Mammary epithelial cell (primary cell): Measurements from ENCODE around the gene CYP4F12.

Source experiments
- EZH2 ChIP-seq: IDR thresholded peaks from 2 replicates; pipeline ENCODE4 v1.6.1; 2012; ENCODE audit warnings: low read length, inconsistent platforms, borderline replicate concordance
- TF ChIP-seq, protein P1 (sequence below), 2 donors: IDR thresholded peaks in 1 of 2; conservative IDR thresholded peaks in 1 of 2; 2 replicates each; pipeline ENCODE4 v1.5.1; 2011 to 2012; ENCODE audit warnings: inconsistent platforms in 2 of 2, low read length in 2 of 2, mild to moderate bottlenecking in 2 of 2, control low read depth in 1 of 2, low read depth in 1 of 2; ENCODE audit not compliant: insufficient read depth in 1 of 2; ENCODE audit errors: extremely low read depth in 1 of 2

GRCh38 chr19:15671891-15672579 lies 852 bp upstream of the CYP4F12 start:
- TF ChIP-seq, protein P1, sequence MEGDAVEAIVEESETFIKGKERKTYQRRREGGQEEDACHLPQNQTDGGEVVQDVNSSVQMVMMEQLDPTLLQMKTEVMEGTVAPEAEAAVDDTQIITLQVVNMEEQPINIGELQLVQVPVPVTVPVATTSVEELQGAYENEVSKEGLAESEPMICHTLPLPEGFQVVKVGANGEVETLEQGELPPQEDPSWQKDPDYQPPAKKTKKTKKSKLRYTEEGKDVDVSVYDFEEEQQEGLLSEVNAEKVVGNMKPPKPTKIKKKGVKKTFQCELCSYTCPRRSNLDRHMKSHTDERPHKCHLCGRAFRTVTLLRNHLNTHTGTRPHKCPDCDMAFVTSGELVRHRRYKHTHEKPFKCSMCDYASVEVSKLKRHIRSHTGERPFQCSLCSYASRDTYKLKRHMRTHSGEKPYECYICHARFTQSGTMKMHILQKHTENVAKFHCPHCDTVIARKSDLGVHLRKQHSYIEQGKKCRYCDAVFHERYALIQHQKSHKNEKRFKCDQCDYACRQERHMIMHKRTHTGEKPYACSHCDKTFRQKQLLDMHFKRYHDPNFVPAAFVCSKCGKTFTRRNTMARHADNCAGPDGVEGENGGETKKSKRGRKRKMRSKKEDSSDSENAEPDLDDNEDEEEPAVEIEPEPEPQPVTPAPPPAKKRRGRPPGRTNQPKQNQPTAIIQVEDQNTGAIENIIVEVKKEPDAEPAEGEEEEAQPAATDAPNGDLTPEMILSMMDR (conservative IDR thresholded peaks at IDR 0.05 in 1 of 2, IDR thresholded peaks at IDR 0.05 in 1 of 2; ENCODE audit: extremely low read depth in 1 of 2, insufficient read depth in 1 of 2, low read depth in 1 of 2, low read length in 2 of 2): no peak
- no peak for TF ChIP-seq EZH2
